NCI-H2196 (cell line): ENCODE measurements around the gene SLC27A3.
"Not testable (repeated sequence)": the region's sequence is repeated elsewhere in the genome, so short reads cannot be mapped to it uniquely, and the experiment has no call there.

Experiments
- DNase-seq: peaks from one replicate; lab custom pipeline; 2025; ENCODE audit not compliant: unreplicated experiment; lab: John Stamatoyannopoulos, UW

The SLC27A3 gene

DNA sequence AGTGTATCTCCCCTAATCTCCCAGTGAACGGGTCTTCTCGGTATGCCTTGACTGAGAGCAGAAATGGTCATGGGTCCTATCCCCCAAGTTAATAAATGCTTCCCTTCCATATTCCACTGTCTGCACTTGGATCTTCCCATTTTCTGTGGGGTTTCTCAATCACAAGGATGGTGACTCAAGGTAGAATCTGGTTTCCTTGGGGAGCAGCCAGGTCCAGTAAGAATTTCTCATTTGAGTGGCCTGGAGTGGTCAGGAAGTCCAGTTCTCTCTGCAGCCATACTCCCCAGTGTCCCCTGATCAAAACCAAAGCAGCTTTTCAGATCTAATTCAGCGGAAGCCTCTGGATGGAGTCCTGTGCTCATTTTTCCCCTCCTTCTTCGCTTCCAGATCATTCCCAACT, 14.8 kb upstream of the SLC27A3 start:
- no peak for DNase-seq

DNA sequence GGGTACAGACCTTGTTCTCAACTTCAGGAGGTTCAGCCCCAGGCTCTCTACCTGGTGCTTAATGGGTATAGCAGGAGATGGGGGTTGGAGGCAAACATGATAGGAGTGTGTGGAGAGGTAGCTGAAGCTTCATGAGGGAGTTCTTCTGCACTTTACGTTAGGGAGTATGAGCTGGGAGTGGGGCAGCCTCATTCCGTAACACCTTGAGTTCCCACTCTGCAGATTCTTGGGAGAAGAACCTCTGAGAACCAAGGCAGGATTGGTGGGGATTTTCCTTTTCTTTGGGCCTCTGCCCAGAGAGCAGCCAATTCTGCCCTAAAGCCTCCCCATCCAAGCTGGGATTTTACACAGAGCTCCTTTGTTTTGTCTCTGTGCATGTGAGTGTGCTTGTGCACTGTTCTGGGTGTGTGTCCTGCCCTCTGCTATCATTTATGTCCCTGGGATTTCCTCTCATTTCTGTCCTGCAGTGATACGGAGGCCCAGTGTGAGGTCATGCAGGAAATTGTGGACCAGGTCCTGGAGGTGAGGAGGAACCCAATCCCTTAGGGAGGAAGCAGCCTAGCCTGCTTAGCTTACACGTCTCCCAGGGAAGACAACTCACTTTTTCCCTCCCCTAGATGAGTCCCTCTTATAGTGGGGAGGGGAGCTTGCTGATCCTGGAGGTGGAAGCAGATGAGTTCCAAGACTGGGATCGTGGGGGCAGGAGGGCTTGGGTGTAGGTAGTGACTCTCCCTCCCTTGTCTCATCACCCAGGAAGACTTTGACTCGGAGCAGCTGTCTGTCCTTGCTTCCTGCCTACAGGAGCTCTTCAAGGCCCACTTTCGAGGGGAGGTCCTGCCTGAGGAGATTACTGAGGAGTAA, 11.6 kb upstream of the SLC27A3 start:
- DNase-seq: no peak

DNA sequence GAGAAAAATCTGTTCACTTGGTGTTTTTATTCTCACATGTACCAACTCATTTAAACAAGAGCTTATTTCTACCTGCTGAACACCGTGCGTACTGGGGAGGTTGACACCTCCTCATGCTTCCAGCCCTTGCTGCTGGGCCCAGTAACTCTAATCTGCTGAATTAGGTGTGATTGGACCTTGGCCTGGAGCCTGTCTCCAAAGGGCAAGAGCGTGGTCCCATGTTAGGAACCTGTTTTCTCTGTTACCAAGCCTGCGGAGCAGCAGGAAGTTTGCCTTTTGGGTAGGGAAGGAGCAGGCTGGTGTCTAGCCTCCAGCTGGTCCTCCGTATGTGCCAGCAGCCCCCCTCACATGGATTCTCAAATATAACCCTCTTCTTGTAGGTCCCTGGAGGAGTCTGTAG, 10.9 kb upstream of the SLC27A3 start:
- DNase-seq: no peak

DNA sequence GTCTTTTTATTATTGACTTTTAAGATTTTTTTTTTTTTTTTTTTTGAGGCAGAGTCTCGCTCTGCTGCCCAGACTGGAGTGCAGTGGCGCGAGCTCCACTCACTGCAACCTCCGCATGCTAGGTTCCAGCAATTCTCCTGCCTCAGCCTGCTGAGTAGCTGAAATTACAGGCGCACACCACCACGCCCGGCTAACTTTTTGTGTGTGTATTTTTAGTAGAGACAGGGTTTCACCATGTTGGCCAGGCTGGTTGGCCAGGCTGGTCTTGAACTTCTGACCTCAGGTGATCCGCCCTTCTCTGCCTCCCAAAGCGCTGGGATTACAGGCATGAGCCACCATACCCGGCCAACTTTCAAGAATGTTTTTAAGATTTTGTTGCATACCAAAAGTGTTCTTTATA, 8.5 kb upstream of the SLC27A3 start:
- DNase-seq: not testable (repeated sequence)

DNA sequence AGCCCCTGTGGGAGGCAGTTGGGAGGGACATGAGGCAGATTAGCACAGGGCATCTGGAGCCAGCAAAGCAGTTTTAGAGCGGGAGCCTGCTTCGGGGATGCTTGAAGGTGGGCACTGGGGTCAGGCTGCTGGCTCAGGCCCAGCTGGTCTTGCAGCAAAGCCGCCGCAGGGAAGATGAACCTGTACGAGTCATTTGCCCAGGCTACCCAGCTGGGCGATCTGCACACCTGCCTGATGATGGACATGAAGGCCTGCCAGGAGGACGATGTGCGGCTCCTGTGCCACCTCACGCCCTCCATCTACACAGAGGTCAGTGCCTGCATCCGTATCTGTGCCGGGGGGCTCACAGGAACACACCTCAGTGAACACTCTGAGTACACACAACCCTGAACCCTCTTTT, 7.7 kb upstream of the SLC27A3 start:
- no peak for DNase-seq

DNA sequence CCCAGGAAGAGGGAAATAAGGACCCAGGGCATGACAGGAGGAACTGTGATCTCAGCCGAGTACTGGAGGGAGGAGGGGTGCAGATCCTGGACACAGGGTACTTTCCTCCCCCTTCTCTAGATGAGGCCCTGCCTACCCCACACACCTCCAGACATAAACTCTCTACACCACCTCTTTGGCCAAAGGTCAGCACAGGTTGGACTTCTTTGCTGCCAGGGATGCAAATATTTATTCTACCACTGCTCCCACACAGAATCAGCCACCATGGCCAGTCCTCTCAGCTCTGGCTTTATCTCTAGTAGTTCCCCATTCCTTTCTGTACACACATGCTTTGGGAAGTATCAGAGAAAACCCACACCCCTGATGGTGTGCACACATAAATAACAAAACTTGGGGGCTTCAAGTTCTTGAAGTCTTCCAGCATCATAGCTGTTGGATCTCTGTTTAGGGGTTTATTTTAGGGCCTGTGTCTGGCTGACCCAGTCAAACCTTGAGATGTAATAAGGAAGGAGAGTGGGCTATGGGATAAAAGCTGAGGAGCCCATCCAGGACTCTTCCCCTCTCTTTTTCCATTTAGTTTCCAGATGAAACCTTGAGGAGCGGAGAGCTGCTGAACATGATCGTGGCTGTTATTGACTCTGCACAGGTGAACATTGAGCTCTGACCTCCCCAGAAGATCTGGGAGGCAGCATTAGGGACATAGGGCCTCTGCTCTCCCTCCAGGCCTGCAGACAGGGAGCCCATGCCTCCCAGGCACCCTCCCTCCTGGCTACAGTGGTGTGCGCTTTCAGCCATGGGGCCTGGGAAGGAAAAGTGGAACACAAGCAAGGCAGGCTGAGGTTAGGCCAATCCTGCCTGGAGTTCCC, 6.7 kb upstream of the SLC27A3 start:
- no peak for DNase-seq

DNA sequence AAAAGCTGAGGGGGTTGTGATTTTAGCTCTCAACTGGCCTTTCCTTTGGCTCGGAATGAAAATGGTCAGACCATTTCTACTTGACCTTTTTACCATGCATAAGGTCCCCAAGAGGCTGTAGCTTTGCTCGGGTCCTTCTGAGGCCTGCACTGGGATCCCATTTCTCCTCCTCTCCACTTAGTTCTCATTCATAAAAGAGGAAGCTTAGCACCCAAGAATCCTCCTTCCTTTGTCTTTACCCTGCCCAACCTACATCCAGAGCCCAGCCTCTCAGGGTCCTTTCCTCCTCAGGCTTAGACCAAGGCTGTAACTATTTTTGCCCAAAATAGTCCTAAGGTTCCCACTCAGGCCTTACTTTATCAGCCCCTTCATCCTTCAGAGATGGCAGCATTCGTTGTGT, 6.0 kb upstream of the SLC27A3 start:
- DNase-seq: no peak

DNA sequence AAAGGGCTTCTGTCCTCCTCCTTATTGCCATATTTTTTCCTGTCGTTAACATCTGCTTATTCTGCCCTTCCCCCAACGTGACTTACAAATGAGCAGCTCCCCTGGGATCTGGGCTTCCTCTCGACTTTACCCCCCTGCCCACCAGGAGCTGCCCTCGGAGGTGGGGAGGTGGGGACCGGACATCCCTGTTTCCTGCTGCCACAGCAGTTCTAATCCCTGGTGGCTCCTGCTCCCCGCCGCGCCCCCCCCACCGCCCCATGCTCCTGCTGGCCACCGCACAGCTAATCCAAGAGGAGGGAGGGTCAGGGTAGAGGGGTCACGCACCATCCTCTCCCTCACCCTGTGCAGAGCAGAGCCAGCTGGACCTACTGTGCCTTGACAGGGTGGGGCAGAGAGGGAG, 4.4 kb upstream of the SLC27A3 start:
- DNase-seq: no peak

DNA sequence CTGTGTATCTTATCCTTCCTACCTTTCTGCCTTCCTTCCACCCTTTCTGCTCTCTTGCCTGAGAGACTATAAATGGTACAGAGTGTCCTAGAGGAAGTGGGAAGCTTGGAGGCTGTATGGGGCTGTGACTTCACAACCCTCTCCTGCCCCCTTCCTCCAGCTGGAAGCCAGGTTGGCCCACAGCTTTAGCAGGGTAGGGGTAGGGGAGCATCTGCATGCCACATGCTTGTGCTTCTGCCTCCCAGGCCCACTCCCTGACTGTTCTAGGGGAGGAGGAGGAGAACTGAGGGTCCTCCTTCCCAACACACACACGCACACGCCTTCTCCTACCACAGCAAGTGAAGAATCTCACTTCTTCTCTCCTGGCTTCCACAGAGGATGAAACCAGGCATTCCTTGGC, 3.9 kb upstream of the SLC27A3 start:
- DNase-seq: no peak

DNA sequence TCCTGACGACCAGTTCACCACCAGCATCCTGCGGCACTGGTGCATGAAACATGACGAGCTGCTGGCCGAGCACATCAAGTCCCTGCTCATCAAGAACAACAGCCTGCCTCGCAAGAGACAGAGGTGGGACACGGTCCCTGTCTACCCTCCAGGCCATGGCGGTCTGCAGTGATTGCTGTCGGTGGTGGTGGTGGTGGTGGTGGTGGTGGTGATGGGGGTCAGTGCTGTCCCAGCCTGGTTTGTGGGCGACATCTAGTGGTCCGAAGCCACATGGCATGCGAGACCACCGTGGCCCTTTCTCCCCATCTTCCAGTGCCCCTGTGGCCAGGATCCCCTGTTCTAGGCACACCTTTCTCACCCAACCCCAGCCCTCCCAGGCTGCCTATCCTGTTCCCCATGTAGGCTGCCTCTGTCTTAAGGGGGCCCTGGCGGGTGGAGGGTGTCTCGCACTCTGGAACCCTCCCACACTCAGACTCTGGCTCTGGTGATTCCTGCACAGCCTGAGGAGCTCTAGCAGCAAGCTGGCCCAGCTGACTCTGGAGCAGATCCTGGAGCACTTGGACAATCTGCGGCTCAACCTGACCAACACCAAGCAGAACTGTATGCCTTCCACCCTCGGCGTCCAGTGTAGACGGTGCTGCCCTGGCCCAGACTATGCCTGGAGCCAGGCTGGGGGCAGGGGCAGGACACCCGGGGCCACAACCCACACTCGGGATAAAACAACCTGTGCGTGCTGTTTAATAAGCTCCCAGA, 3.2 kb upstream of the SLC27A3 start:
- DNase-seq: no peak

DNA sequence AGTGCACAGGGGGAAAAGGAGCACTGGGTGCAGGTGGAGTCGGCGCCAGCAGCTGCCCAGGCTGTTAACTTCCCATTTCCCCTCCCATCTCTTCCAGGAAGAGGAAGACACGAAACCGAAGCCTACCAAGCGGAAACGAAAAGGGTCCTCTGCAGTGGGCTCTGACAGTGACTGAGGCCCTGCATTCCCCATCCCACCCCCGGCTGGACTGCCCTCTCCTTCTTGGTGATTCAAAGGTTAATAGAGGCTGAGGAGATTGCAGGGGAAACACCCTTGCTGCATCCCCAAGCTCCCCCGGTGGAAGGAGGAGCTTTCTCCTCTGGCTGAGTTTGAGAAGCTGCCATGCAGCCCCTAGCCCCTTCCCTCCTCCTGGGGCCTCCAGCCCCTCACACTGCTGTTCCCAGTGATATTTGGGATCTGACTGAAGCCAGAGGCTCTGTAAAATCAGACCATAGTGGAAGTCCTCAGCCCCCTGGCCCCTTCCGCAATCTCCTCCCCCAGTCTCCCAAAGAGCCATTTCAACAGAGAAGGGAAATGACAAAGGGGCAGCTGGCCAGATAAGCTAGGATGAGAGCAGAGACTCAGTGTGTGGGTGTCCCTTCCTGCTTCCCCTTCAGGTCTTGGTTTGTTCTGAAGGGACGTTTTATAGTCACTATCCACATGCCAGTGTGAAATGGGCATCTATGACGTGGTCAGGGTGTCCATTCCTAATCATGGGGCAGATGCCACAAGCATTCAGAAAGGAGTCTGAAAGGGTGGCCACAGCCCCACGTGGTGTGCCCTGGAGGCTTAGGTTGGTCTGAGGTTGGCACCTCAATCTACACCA, 1.9 kb upstream of the SLC27A3 start:
- no peak for DNase-seq

DNA sequence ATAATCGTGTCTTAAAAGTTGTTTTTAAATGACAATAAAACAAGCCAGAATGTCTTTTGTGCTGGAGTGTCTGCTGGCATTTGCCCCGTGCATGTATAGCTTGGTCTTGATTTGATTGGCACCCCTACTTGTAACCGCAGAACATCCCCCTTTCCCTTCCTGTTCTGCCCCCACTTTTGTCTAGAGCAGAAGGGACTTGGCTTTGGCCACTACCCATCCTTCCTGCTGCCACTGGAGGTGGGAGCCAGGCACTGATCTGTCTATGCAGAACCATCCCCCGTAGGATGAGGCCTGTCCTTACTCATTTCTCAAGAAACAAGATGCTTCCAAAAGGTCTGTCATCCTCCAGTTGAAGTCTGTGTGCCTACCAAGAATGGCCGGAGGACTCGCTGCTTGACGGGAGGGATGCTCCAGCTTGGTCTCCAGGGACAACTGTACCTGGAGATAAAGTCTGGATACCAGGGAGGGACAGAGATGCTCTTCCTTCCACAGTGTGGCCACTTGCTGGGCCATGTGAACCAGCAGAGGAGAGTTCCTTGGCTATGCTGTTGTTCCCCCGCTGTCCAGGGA, 1.1 kb upstream of the SLC27A3 start:
- DNase-seq: no peak

DNA sequence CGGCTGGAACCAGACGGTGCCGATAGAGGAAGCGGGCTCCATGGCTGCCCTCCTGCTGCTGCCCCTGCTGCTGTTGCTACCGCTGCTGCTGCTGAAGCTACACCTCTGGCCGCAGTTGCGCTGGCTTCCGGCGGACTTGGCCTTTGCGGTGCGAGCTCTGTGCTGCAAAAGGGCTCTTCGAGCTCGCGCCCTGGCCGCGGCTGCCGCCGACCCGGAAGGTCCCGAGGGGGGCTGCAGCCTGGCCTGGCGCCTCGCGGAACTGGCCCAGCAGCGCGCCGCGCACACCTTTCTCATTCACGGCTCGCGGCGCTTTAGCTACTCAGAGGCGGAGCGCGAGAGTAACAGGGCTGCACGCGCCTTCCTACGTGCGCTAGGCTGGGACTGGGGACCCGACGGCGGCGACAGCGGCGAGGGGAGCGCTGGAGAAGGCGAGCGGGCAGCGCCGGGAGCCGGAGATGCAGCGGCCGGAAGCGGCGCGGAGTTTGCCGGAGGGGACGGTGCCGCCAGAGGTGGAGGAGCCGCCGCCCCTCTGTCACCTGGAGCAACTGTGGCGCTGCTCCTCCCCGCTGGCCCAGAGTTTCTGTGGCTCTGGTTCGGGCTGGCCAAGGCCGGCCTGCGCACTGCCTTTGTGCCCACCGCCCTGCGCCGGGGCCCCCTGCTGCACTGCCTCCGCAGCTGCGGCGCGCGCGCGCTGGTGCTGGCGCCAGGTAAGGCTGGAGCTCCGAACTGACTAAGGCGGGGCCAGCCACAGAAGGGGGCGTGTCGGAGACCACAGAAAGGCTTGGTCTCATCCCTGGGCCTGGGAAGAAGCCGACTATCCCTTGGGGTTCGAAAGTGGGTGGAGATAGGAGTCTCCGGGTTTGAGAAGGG, 486 bp downstream of the SLC27A3 start:
- peak; percentile 75 for DNase-seq

DNA sequence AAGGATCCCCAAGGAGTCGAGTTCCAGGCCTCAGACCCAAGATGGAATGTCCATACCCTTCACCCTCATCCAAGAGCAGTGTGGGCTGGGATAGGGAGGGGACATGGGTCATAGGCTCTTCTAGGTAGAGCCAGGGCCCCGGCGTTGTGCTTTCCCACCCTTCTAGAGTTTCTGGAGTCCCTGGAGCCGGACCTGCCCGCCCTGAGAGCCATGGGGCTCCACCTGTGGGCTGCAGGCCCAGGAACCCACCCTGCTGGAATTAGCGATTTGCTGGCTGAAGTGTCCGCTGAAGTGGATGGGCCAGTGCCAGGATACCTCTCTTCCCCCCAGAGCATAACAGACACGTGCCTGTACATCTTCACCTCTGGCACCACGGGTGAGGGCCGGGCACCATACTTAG, 1.1 kb downstream of the SLC27A3 start:
- DNase-seq: no peak

DNA sequence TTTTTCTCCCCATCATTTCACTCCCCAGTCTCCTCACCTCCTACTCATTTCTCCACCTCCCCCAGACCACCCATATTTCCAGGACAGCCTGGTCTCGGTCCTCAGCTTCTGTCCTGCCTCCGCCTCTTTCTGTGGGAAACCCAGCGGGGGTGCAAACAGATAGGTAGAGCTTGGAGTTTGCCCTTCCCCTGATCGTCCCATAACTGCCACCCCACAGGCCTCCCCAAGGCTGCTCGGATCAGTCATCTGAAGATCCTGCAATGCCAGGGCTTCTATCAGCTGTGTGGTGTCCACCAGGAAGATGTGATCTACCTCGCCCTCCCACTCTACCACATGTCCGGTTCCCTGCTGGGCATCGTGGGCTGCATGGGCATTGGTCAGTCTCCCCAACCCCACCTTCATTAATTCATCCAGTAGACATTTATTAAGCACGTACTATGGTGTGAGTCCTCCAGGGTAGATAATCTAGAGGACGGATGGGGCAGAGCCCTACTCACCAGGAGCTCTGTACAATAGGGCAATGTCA, 1.7 kb downstream of the SLC27A3 start:
- DNase-seq: no peak

DNA sequence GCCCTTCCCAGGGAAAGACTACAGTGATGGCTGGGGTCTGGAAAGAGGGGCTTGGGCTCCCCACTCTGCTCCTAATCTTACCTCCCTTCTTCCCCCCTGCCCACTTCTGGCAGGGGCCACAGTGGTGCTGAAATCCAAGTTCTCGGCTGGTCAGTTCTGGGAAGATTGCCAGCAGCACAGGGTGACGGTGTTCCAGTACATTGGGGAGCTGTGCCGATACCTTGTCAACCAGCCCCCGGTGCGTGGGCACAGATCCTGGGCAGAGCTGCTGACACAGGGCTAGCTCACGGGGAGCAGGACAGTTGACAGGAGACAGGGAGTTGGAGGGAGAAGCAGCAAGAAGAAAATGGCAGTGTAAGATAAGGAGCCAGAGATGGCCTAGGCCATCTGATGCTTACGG, 2.4 kb downstream of the SLC27A3 start:
- DNase-seq: no peak

DNA sequence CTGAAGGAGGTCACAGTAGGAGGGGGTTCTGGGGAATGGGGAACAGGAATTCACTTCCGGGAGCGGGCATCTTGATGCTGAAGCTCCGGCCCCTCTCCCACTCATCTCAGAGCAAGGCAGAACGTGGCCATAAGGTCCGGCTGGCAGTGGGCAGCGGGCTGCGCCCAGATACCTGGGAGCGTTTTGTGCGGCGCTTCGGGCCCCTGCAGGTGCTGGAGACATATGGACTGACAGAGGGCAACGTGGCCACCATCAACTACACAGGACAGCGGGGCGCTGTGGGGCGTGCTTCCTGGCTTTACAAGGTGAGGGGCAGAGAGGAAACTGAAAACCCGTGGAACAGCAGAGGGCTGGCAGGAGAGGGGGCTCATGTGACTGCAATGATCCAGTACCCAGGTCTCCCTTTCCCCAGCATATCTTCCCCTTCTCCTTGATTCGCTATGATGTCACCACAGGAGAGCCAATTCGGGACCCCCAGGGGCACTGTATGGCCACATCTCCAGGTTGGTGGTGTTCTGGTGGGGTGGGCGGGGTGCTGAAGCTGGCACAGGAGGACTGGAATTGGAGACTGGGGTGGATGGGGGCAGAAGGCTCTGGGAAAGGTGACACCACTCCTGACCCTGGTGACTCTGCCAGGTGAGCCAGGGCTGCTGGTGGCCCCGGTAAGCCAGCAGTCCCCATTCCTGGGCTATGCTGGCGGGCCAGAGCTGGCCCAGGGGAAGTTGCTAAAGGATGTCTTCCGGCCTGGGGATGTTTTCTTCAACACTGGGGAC, 3.0 kb downstream of the SLC27A3 start:
- no peak for DNase-seq

DNA sequence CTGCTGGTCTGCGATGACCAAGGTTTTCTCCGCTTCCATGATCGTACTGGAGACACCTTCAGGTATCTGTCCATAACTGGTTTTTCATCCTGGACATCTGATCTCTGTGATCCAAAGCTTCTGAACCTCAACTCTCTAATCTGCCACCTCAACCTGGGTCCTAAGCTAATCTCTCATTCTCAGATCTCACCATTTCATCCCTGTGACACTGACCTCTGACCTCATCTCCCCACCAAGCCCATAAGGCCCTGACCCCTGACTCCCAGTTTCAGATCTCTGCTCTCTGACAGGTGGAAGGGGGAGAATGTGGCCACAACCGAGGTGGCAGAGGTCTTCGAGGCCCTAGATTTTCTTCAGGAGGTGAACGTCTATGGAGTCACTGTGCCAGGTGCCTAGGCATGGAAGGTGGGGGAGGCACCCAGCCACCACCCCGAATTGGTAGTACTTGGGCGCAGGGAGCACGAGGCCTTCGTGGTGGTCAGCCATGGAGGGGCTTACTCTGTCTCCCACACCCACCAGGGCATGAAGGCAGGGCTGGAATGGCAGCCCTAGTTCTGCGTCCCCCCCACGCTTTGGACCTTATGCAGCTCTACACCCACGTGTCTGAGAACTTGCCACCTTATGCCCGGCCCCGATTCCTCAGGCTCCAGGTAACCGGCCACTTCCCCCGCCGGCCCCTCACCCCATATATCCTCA, 3.8 kb downstream of the SLC27A3 start:
- no peak for DNase-seq
